B cell (primary cell): Measurements from ENCODE around the gene SERINC5. TPM values are rescaled to one million over a fixed set of nuclear protein-coding genes. Genes with fewer than 3 reads are reported as not detected.

Experiments
- ATAC-seq: fragments of 200-7000 bp; cut with Tn5 transposase; one replicate; pipeline ENCODE4 v1.10.0; 2021; ENCODE audit warnings: low read depth, mild to moderate bottlenecking, moderate number of reproducible peaks, moderate library complexity
- CTCF ChIA-PET: fragments of 350-600 bp; sonication (Branson Sonifier 250); formaldehyde crosslinking; loops from one replicate; lab custom pipeline; 2021; ENCODE audit warnings: antibody characterized with exemption, inconsistent platforms; lab: Charles Lee
- POLR2A ChIA-PET: fragments of 350-600 bp; sonication (Branson Sonifier 250); formaldehyde crosslinking; loops from one replicate; lab custom pipeline; 2021; ENCODE audit warnings: antibody characterized with exemption; lab: Charles Lee
- DNase-seq: peaks from one replicate; pipeline ENCODE4 v3.0.0; 2013
- H2AFZ ChIP-seq: 2 replicates; pipeline ENCODE4 v1.6.1; 2012; ENCODE audit warnings: mild to moderate bottlenecking, low read depth, low read length; ENCODE audit not compliant: insufficient read depth, poor library complexity, severe bottlenecking
- H3K27ac ChIP-seq, 2 donors: 1 replicate in 1 of 2; 2 replicates in 1 of 2; pipeline ENCODE4 v1.5.1; 2012 to 2013; ENCODE audit warnings: low read length in 2 of 2, mild to moderate bottlenecking in 2 of 2, moderate library complexity in 1 of 2
- H3K27me3 ChIP-seq, 4 experiments: fragments of 200-600 bp in 1 of 4; sonication (generic) in 1 of 4; replicated peaks in 1 of 4; 1 replicate in 2 of 4; 2 replicates in 2 of 4; pipeline versions ENCODE4 v1.6.1 to v1.7.0; 2013 to 2016; ENCODE audit warnings: low read length in 3 of 4, mild to moderate bottlenecking in 2 of 4, mixed read lengths in 1 of 4, moderate library complexity in 1 of 4; ENCODE audit not compliant: insufficient read depth in 4 of 4, control insufficient read depth in 3 of 4; ENCODE audit errors: control extremely low read depth in 1 of 4
- H3K36me3 ChIP-seq, 2 experiments: replicated peaks in 1 of 2; 1 replicate in 1 of 2; 2 replicates in 1 of 2; pipeline versions ENCODE4 v1.6.1 to v1.7.1; 2013; ENCODE audit warnings: low read length in 1 of 2; ENCODE audit not compliant: insufficient read depth in 2 of 2, control insufficient read depth in 1 of 2; ENCODE audit errors: control extremely low read depth in 1 of 2, extremely low read depth in 1 of 2
- H3K4me1 ChIP-seq, 2 donors: fragments of 200-600 bp in 1 of 2; sonication (generic) in 1 of 2; 1 replicate in 1 of 2; 2 replicates in 1 of 2; pipeline versions ENCODE4 v1.5.1 to v1.6.1; 2013 to 2017; ENCODE audit warnings: low read length in 2 of 2; ENCODE audit not compliant: control insufficient read depth in 2 of 2, insufficient read depth in 2 of 2
- H3K4me2 ChIP-seq: replicated peaks from 2 replicates; pipeline ENCODE3; 2012; ENCODE audit warnings: mild to moderate bottlenecking, low read depth, low read length; ENCODE audit not compliant: poor library complexity, severe bottlenecking
- H3K4me3 ChIP-seq, 5 experiments: fragments of 200-600 bp in 1 of 5; sonication (generic) in 1 of 5; 1 replicate in 3 of 5; 2 replicates in 2 of 5; pipeline versions ENCODE4 v1.5.1 to v1.7.0; 2011 to 2016; ENCODE audit warnings: low read length in 4 of 5, mild to moderate bottlenecking in 4 of 5, low read depth in 2 of 5, control low read depth in 1 of 5, moderate library complexity in 1 of 5; ENCODE audit not compliant: insufficient read depth in 1 of 5; ENCODE audit errors: control extremely low read depth in 1 of 5, extremely low read depth in 1 of 5
- H3K79me2 ChIP-seq: fragments of 200-600 bp; sonication (generic); one replicate; pipeline ENCODE4 v1.6.0; 2016; ENCODE audit warnings: low read length; ENCODE audit not compliant: control insufficient read depth, insufficient read depth
- H3K9ac ChIP-seq: fragments of 200-600 bp; sonication (generic); 2 replicates; pipeline ENCODE4 v1.6.1; 2017; ENCODE audit warnings: mild to moderate bottlenecking, low read length, moderate library complexity
- H3K9me3 ChIP-seq, 3 donors: one replicate each; pipeline versions ENCODE4 v1.6.1 to v1.7.1; 2013; ENCODE audit warnings: low read length in 2 of 3; ENCODE audit not compliant: control insufficient read depth in 2 of 3, insufficient read depth in 1 of 3; ENCODE audit errors: control extremely low read depth in 1 of 3
- H4K20me1 ChIP-seq: 2 replicates; pipeline ENCODE4 v1.6.0; 2012; ENCODE audit warnings: mild to moderate bottlenecking, low read length; ENCODE audit not compliant: insufficient read depth, control insufficient read depth, poor library complexity, severe bottlenecking
- H3K27ac Mint-ChIP-seq: one replicate; pipeline ENCODE4 v1.8.0; 2021; ENCODE audit warnings: mixed read lengths
- H3K27me3 Mint-ChIP-seq: one replicate; pipeline ENCODE4 v1.8.0; 2021; ENCODE audit warnings: mixed read lengths
- H3K4me1 Mint-ChIP-seq: one replicate; pipeline ENCODE4 v1.8.0; 2021; ENCODE audit warnings: mixed read lengths
- H3K4me3 Mint-ChIP-seq: one replicate; pipeline ENCODE4 v1.8.0; 2021; ENCODE audit warnings: mixed read lengths
- H3K9me3 Mint-ChIP-seq: one replicate; pipeline ENCODE4 v1.8.0; 2022; ENCODE audit warnings: mixed read lengths; ENCODE audit not compliant: insufficient read depth
- CTCF ChIP-seq: fragments of 200-600 bp; IDR thresholded peaks from one replicate; pipeline ENCODE4 v1.8.0; 2022; ENCODE audit warnings: antibody characterized with exemption, mild to moderate bottlenecking
- EZH2 ChIP-seq: IDR thresholded peaks from 2 replicates; pipeline ENCODE4 v1.6.1; 2012; ENCODE audit warnings: borderline replicate concordance, low read depth, mild to moderate bottlenecking, moderate library complexity, low read length; ENCODE audit not compliant: insufficient read depth, poor library complexity, severe bottlenecking
- WGBS: methylation state at CpG from one replicate; pipeline ENCODE4 v1.1.5; 2013; ENCODE audit warnings: missing lambda C conversion rate; ENCODE audit not compliant: insufficient coverage; 5-methylcytosine and 5-hydroxymethylcytosine counted together
- intact Hi-C: fragments of 100-400 bp; cut with micrococcal nuclease; formaldehyde crosslinking; loops from one replicate; pipeline ENCODE4 v1.10.0; 2022
- polyA plus RNA-seq: library from polyadenylated mRNA; depleted of rRNA; stranded (reverse); fragments of >200 nt; gene quantifications from 2 replicates; pipeline ENCODE4 v1.2.3, GENCODE V29; 2012
- total RNA-seq, 2 donors: library from RNA; stranded (reverse); fragments of 120-200 nt in 1 of 2; gene quantifications; 1 replicate in 1 of 2; 2 replicates in 1 of 2; pipeline versions ENCODE4 v1.2.3 to v1.2.4, GENCODE V29; 2013 to 2022

The SERINC5 gene
- total and polyA plus RNA-seq, 2 donors (not counting 1 experiment from before 2014, with no cell fraction given), result 2.4 to 9.5 TPM

GRCh38 chr5:80246995-80247729, 8.7 kb downstream of the SERINC5 start:
- 42% methylated on average over 2 of the region's 6 CpGs for WGBS
- H3K4me2 ChIP-seq, result no peak overlapping the region
- peaks cover 4% of the 10 kb centered on the region for H4K20me1 ChIP-seq
- H2AFZ ChIP-seq, result no peak overlapping the region
- TF ChIP-seq EZH2, result no peak
- TF ChIP-seq CTCF, result no peak
- H3K4me3 ChIP-seq, result no peak overlapping the region
- H3K9me3 ChIP-seq, result peaks cover 0 to 9% (median 9%) of the 10 kb centered on the region in 3 donors
- H3K79me2 ChIP-seq, result peaks cover 51% of the 10 kb centered on the region
- CTCF ChIA-PET, result interaction anchor here (0.5 to 1.2 kb wide), 2 partner anchors 8 to 9 kb away, joined by 3 read pairs; partner anchors contain the start of gene SERINC5
- ATAC-seq (peak; percentile 64), DNase-seq (no peak)
- POLR2A ChIA-PET, result no interaction called here
- Mint-ChIP-seq H3K4me1 (peaks cover 25% of the 10 kb centered on the region), H3K27me3 (no peaks in the 10 kb centered on the region), H3K27ac (no peak overlapping the region), H3K4me3 (peak overlapping the region; percentile 29), H3K9me3 (peaks cover 3% of the 10 kb centered on the region)
- peaks cover 0 to 13% of the 10 kb centered on the region in 2 donors for H3K4me1 ChIP-seq
- no peak overlapping the region for H3K27ac ChIP-seq
- H3K9ac ChIP-seq, result no peak overlapping the region
- intact Hi-C loops, result no loop called here
- no peaks in the 10 kb centered on the region for H3K27me3 ChIP-seq
- H3K36me3 ChIP-seq, result peaks cover 0 to 2% of the 10 kb centered on the region in 2 experiments
